IgD-negative memory B cell (primary cell): ENCODE results near the gene DENND5A. TPM values are rescaled to one million over a fixed set of nuclear protein-coding genes. Genes with fewer than 3 reads are reported as not detected.
A peak's percentile ranks its signal among the peaks of the same experiment; 100 is the strongest.
"Not testable (repeated sequence)": the region's sequence is repeated elsewhere in the genome, so short reads cannot be mapped to it uniquely, and the experiment has no call there.

Experiments
- H3K27ac Mint-ChIP-seq, 3 donors: one replicate each; pipeline ENCODE4 v1.8.0; 2020 to 2022; ENCODE audit warnings: mild to moderate bottlenecking in 3 of 3, mixed read lengths in 3 of 3, moderate library complexity in 1 of 3
- H3K27me3 Mint-ChIP-seq: one replicate; pipeline ENCODE4 v1.8.0; 2021; ENCODE audit warnings: mixed read lengths
- H3K36me3 Mint-ChIP-seq: one replicate; pipeline ENCODE4 v1.8.0; 2020; ENCODE audit warnings: mild to moderate bottlenecking, mixed read lengths
- H3K4me1 Mint-ChIP-seq, 3 donors: one replicate each; pipeline ENCODE4 v1.8.0; 2020 to 2022; ENCODE audit warnings: mixed read lengths in 3 of 3, mild to moderate bottlenecking in 1 of 3
- H3K4me3 Mint-ChIP-seq, 4 donors: one replicate each; pipeline ENCODE4 v1.8.0; 2020 to 2022; ENCODE audit warnings: mild to moderate bottlenecking in 4 of 4, mixed read lengths in 4 of 4, moderate library complexity in 3 of 4
- H3K9me3 Mint-ChIP-seq, 3 donors: one replicate each; pipeline ENCODE4 v1.8.0; 2020 to 2021; ENCODE audit warnings: mixed read lengths in 3 of 3, mild to moderate bottlenecking in 1 of 3
- polyA plus RNA-seq: library from polyadenylated mRNA; unstranded; fragments of 300-500 nt; fragmentation: Illumina TruSeq; gene quantifications from one replicate; pipeline ENCODE4 v1.2.3, GENCODE V29; 2021

The DENND5A gene
- polyA plus RNA-seq, 1 donor from 2014 or later, result 9.3 TPM

DNA sequence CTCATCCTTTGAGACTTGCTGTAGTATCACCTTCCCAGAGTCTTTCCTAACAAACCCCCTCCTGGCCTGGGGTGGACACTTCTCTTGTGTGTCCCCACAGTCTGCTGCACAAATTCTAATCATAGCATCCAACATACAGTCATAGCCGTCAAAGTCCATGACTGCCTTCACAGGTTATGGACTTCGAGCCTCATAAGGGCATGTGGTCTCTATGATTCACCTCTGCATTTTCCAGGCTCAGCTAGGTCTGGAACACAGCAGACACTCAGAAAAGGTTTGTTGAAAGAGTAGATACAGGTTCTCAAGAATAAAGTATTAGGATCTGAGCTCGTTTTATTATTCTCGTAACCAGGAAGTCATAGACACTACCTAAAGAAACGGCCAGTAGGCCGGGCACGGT, 160.6 kb downstream of the DENND5A start:
- Mint-ChIP-seq H3K36me3 (peaks cover 3% of the 10 kb centered on the region), H3K4me1 (no peaks in the 10 kb centered on the region), H3K27me3 (peaks cover 18% of the 10 kb centered on the region), H3K9me3 (no peaks in the 10 kb centered on the region), H3K27ac (no peak overlapping the region), H3K4me3 (no peak overlapping the region)

- Mint-ChIP-seq H3K27ac (no peak overlapping the region), H3K27me3 (peaks cover 16% of the 10 kb centered on the region), H3K4me3 (no peak overlapping the region), H3K36me3 (peaks cover 5% of the 10 kb centered on the region), H3K9me3 (no peaks in the 10 kb centered on the region), H3K4me1 (no peaks in the 10 kb centered on the region)
Measured at GRCh38 chr11:9103542-9104276, 161.4 kb downstream of the DENND5A start.

GRCh38 chr11:9099617-9100016, 165.5 kb downstream of the DENND5A start:
- Mint-ChIP-seq H3K27me3 (peaks cover 24% of the 10 kb centered on the region), H3K4me3 (no peak overlapping the region), H3K4me1 (no peaks in the 10 kb centered on the region)

DNA sequence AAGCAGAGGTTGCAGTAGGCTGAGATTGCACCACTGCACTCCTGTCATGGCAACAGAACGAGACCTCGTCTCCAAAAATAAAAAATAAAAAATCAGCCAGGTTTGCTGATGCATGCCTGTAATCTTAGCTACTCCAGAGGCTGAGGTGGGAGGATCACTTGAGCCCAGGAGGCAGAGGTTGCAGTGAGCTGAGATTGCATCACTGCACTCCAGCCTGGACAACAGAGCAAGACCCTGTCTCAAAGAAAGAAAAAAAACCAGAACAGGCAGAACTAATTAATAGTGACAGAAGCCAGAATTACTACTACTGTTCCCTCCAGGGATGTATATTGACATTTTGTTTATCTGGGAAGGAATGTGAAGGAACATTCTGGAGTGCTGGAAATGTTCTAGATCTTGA, 166.7 kb downstream of the DENND5A start:
- H3K4me3 Mint-ChIP-seq, H3K9me3 Mint-ChIP-seq, H3K36me3 Mint-ChIP-seq, H3K4me1 Mint-ChIP-seq, H3K27ac Mint-ChIP-seq: not testable (repeated sequence)
- peaks cover 30% of the 10 kb centered on the region for H3K27me3 Mint-ChIP-seq

More at GRCh38 chr11:9099617-9100016, 165.5 kb downstream of the DENND5A start:
- Mint-ChIP-seq H3K36me3 (peaks cover 7% of the 10 kb centered on the region), H3K9me3 (no peaks in the 10 kb centered on the region), H3K27ac (no peak overlapping the region)

DNA sequence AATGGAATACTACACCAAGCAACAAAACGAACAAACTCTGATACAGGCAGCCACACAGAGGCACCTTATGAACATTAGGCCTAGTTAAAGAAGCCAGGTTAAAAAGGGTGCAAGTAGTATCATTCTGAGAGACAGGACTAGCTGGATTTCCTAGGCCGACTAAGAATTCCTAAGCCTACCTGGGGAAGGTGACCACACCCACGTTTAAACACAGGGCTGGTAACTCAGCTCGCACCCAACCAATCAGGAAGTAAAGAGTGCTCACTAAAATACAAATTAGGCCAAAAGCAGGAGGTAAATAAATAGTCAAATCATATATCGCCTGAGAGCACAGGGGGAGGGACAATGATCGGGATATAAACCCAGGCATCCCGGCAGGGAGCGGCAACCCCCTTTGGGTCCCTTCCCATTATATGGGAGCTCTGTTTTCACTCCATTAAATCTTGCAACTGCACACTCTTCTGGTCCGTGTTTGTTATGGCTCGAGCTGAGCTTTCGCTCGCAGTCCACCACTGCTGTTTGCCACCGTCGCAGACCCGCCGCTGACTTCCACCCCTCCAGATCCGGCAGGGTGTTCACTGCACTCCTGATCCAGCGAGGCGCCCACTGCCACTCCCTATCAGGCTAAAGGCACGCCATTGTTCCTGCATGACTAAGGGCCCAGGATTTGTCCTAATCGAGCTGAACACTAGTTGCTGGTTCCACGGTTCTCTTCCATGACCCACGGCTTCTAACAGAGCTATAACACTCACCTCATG, 167.8 kb downstream of the DENND5A start:
- H3K36me3 Mint-ChIP-seq, H3K9me3 Mint-ChIP-seq, H3K4me3 Mint-ChIP-seq, H3K4me1 Mint-ChIP-seq, H3K27ac Mint-ChIP-seq: not testable (repeated sequence)
- H3K27me3 Mint-ChIP-seq, result peaks cover 39% of the 10 kb centered on the region

DNA sequence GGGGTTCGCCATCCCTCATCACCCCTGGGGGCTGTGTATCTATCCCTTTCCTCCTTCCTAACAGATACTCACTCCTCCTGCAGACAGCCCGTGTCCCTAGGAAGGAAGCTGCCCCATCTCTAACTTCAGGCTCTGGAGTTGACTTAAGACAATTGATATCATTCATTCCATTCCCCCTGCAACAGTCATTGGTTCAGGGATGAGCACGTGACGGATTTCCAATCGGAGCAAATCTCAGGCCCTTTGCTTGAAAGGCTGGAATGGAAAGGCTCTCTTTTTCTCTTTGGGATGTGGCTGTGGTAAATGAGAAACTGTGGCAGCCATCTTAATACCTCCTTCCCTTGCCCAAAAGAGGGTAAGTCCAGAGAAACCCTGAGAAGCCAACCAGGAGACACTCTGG, 168.7 kb downstream of the DENND5A start:
- no peak overlapping the region for H3K4me3 Mint-ChIP-seq
- H3K4me1 Mint-ChIP-seq, result peaks cover 3 to 11% (median 8%) of the 10 kb centered on the region in 3 donors
- H3K27me3 Mint-ChIP-seq, result peaks cover 42% of the 10 kb centered on the region
- no peaks in the 10 kb centered on the region for H3K9me3 Mint-ChIP-seq
- H3K36me3 Mint-ChIP-seq, result peaks cover 7% of the 10 kb centered on the region
- no peak overlapping the region for H3K27ac Mint-ChIP-seq

DNA sequence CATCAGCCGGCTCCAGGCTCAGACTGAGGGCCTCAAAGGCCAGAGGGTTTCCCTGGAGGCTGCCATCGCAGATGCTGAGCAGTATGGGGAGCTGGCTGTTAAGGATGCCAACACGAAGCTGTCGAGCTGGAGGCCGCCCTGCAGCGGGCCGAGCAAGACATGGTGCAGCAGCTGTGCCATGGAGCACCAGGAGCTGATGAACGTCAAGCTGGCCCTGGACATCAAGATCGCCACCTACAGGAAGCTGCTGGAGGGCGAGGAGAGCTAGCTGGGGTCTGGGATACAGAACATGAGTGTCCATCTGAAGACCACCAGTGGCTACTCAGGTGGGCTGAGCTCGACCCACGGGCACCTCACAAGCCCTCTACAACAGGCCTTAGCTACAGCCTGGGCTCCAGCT, 169.7 kb downstream of the DENND5A start:
- peaks cover 6 to 11% (median 8%) of the 10 kb centered on the region in 3 donors for H3K4me1 Mint-ChIP-seq
- H3K4me3 Mint-ChIP-seq, result no peak overlapping the region
- H3K27me3 Mint-ChIP-seq, result peaks cover 43% of the 10 kb centered on the region
- H3K27ac Mint-ChIP-seq, result no peak overlapping the region
- peaks cover 6% of the 10 kb centered on the region for H3K36me3 Mint-ChIP-seq
- H3K9me3 Mint-ChIP-seq, result no peaks in the 10 kb centered on the region

DNA sequence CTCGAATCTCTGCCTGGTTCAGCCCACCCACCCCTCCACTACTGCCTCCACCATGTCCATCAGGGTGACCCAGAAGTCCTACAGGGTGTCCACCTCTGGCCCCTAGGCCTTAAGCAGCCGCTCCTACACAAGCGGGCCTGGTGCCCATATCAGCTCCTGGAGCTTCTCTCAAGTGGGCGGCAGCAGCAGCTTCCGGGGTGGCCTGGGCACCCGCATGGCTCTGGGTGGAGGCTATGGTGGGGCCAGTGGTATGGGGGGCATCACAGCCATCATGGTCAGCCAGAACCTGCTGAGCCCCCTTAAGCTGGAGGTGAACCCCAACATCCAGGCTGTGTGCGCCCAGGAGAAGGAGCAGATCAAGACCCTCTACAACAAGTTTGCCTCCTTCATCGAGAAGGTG, 170.7 kb downstream of the DENND5A start:
- H3K4me1 Mint-ChIP-seq, result peaks cover 6 to 15% (median 8%) of the 10 kb centered on the region in 3 donors
- no peak overlapping the region for H3K27ac Mint-ChIP-seq
- H3K36me3 Mint-ChIP-seq, result peaks cover 5% of the 10 kb centered on the region
- peaks cover 52% of the 10 kb centered on the region for H3K27me3 Mint-ChIP-seq
- no peak overlapping the region for H3K4me3 Mint-ChIP-seq
- no peaks in the 10 kb centered on the region for H3K9me3 Mint-ChIP-seq

- H3K27me3 Mint-ChIP-seq, result peaks cover 56% of the 10 kb centered on the region
- H3K4me1 Mint-ChIP-seq, result peaks cover 6 to 15% (median 8%) of the 10 kb centered on the region in 3 donors
- no peak overlapping the region for H3K27ac Mint-ChIP-seq
- H3K9me3 Mint-ChIP-seq, result no peaks in the 10 kb centered on the region
- peak overlapping the region in 2 of 4 donors; percentile 28 to 68 for H3K4me3 Mint-ChIP-seq
- H3K36me3 Mint-ChIP-seq, result peaks cover 4% of the 10 kb centered on the region
Measured at GRCh38 chr11:9092853-9093778, 172.0 kb downstream of the DENND5A start.

DNA sequence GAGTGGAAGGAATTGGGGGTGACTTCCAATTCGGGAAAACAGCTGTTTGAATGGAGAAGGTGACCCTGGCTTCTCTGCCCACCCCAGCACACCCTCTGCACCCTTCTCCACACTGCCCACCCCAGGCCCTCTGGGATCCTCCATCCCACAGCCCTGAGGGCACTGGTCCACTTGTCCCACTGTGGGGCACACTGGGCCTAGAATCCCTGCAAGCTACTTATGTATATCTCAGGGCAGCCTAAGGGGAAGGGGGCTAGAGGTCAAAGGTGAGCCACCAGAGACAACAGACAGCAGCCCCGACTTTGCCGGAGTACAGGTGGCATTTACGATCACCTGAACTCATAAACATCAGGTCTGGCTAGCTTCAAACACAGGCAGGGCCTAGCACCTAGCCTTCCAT, 173.1 kb downstream of the DENND5A start:
- Mint-ChIP-seq H3K27ac (no peak overlapping the region), H3K4me1 (peaks cover 6 to 15% (median 8%) of the 10 kb centered on the region in 3 donors), H3K27me3 (peaks cover 56% of the 10 kb centered on the region), H3K9me3 (no peaks in the 10 kb centered on the region), H3K36me3 (peaks cover 6% of the 10 kb centered on the region), H3K4me3 (peak overlapping the region in 2 of 4 donors; percentile 34 to 79)

DNA sequence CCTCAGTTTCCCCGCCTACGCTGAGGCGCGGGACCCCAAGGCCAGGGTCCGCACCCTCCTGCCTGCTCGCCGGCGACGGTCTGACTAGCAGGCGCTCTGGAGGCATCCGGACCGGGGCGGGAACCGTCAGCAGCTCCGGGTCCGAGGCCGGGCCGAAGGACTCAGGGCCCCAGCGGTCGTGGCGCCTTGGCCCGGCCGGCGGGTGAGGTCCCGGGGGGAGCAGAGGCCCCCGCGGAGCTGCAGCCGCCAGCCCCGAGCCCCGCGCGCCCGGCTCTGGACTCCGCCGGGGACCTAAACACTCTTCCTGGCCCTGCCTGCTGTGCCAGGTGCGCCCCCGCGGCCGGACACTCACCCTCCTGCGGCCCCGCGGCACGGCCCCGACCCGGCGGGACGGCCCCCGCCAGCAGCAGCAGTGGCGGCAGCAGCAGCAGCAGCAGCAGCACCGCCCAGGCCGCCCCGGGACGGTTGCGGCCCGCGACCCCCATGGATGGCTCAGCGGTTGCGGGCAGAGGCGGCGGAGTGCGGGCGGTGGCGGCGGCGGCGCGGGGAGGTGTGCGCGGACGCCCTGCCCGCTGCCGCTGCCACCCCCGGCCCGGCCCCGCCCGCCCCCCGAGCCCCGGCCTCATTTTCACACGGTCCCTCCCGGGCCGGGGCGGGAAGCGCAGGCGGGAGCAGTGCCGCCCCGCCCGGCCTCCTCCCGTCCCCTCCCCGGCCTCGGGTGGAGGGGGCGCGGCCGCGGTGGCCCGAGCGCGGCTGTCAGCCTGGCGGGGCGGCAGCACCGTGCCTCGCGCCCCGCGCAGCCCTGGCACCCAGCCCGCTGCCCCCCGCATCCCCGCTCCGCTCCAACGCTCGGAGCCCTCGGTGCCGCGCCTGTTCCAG, 173.9 kb downstream of the DENND5A start, which contains the start of gene SCUBE2:
SCUBE2 (minus strand) TSS at position 556 of the 879 bp plus-strand sequence; CDS start at position 485, 71 bp downstream.
- Mint-ChIP-seq H3K27me3 (peaks cover 52% of the 10 kb centered on the region), H3K9me3 (no peaks in the 10 kb centered on the region), H3K27ac (no peak within 1 kb of the TSS), H3K4me1 (peaks cover 6 to 15% (median 8%) of the 10 kb centered on the region in 3 donors), H3K36me3 (peaks cover 6% of the 10 kb centered on the region), H3K4me3 (peak within 1 kb of the TSS; percentile 19 to 79 (median 60))

- H3K36me3 Mint-ChIP-seq, result peaks cover 4% of the 10 kb centered on the region
- no peak overlapping the region for H3K27ac Mint-ChIP-seq
- no peaks in the 10 kb centered on the region for H3K9me3 Mint-ChIP-seq
- H3K27me3 Mint-ChIP-seq, result peaks cover 49% of the 10 kb centered on the region
- peak overlapping the region in 3 of 4 donors; percentile 19 to 72 (median 48) for H3K4me3 Mint-ChIP-seq
- peaks cover 6 to 15% (median 8%) of the 10 kb centered on the region in 3 donors for H3K4me1 Mint-ChIP-seq
Measured at GRCh38 chr11:9090488-9091043, 174.6 kb downstream of the DENND5A start.

DNA sequence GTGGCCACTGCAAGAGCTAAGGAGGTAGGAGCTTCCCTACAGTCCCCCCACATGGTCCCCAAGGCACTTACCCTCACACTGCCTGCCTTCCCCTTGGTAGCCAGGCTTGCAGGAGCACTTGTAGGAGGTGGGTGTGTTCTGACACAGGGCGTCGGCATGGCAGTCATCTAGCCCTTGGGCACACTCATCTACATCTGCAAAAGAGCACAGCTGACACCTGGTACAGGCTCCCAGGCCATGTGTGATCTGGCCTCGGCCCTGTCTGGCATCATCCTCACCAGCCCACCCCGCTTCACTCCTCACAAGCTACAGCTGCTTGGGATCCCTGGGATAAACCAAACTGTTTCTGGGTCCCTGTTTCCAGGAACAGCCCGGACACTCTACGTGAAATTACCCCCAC, 175.5 kb downstream of the DENND5A start:
- H3K27ac Mint-ChIP-seq, result no peak overlapping the region
- peaks cover 4% of the 10 kb centered on the region for H3K36me3 Mint-ChIP-seq
- H3K9me3 Mint-ChIP-seq, result no peaks in the 10 kb centered on the region
- peaks cover 6 to 15% (median 8%) of the 10 kb centered on the region in 3 donors for H3K4me1 Mint-ChIP-seq
- H3K4me3 Mint-ChIP-seq, result no peak overlapping the region
- peaks cover 44% of the 10 kb centered on the region for H3K27me3 Mint-ChIP-seq

DNA sequence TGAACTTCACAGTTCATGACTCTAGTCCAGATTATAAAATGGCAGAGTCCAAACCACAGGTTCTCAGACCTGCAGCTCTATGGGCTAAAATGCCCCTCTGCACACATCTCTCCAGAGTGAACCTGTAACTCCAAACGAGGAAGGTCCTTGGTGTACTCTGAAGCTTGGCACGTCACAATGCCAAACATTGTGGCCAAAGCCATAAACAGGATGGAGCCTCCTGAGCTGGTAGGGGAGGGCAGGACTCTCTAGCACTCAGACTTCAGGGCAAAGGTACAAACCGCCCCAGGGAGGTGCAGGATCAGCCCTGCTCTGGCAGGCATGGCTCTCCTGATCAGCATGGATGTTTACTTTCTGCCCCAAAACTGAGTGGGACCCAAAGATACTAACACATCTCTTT, 176.1 kb downstream of the DENND5A start:
- H3K4me3 Mint-ChIP-seq, result no peak overlapping the region
- peaks cover 4% of the 10 kb centered on the region for H3K36me3 Mint-ChIP-seq
- H3K27me3 Mint-ChIP-seq, result peaks cover 40% of the 10 kb centered on the region
- H3K9me3 Mint-ChIP-seq, result no peaks in the 10 kb centered on the region
- peaks cover 6 to 15% (median 8%) of the 10 kb centered on the region in 3 donors for H3K4me1 Mint-ChIP-seq
- H3K27ac Mint-ChIP-seq, result no peak overlapping the region
